Cerebellar nuclear complex (tissue), 1 donor: ENCODE data around the gene CDH16.

Experiments used
- DNase-seq, 2 experiments: peaks; one replicate each; lab custom pipeline; 2025; lab: John Stamatoyannopoulos, UW

The CDH16 gene

GRCh38 chr16:66927918-66928649 is 9.4 kb upstream of the CDH16 start:
- no peak for DNase-seq

- no peak for DNase-seq
These were observed 8.3 kb upstream of the CDH16 start for GRCh38 chr16:66926961-66927436.

- no peak for DNase-seq
These were observed 7.7 kb upstream of the CDH16 start for GRCh38 chr16:66926171-66926947.

GRCh38 chr16:66925322-66925840 is 6.7 kb upstream of the CDH16 start, which contains the start of gene RRAD:
Gene RRAD (minus strand): TSS chr16:66925535. CDS start chr16:66925179, 356 bp downstream.
- no peak for DNase-seq

- no peak for DNase-seq
These were observed 6.0 kb upstream of the CDH16 start for GRCh38 chr16:66924527-66925321.

- DNase-seq, result no peak
These were observed 5.2 kb upstream of the CDH16 start for GRCh38 chr16:66923866-66924265.

- peak in 1 of 2 experiments; percentile 20 for DNase-seq
These were observed 4.6 kb upstream of the CDH16 start for GRCh38 chr16:66923247-66923731.

GRCh38 chr16:66921729-66922450 is 3.2 kb upstream of the CDH16 start:
- DNase-seq, result no peak

GRCh38 chr16:66920924-66921680 is 2.4 kb upstream of the CDH16 start:
- no peak for DNase-seq

- no peak for DNase-seq
These were observed 1.6 kb upstream of the CDH16 start for GRCh38 chr16:66920299-66920590.

- no peak for DNase-seq
These were observed 1.0 kb upstream of the CDH16 start for GRCh38 chr16:66919569-66920298.

GRCh38 chr16:66918355-66918754 is 330 bp downstream of the CDH16 start:
- no peak for DNase-seq

GRCh38 chr16:66917741-66918140 is 944 bp downstream of the CDH16 start:
- no peak for DNase-seq

- DNase-seq, result no peak
These were observed 2.2 kb downstream of the CDH16 start for GRCh38 chr16:66916518-66916917.

GRCh38 chr16:66915041-66915440 is 3.6 kb downstream of the CDH16 start:
- no peak for DNase-seq

GRCh38 chr16:66914541-66914940 is 4.1 kb downstream of the CDH16 start:
- no peak for DNase-seq

GRCh38 chr16:66913711-66914110 is 5.0 kb downstream of the CDH16 start:
- no peak for DNase-seq

GRCh38 chr16:66913081-66913480 is 5.6 kb downstream of the CDH16 start:
- DNase-seq, result no peak

- DNase-seq, result no peak
These were observed 6.9 kb downstream of the CDH16 start for GRCh38 chr16:66911801-66912200.

- DNase-seq, result no peak
These were observed 7.6 kb downstream of the CDH16 start for GRCh38 chr16:66911112-66911511.
